ENCODE measurements around the gene TBC1D14. TPM values are rescaled to one million over a fixed set of nuclear protein-coding genes. Genes with fewer than 3 reads are reported as not detected.
"Not testable (repeated sequence)": the region's sequence is repeated elsewhere in the genome, so short reads cannot be mapped to it uniquely, and the experiment has no call there.

Gene TBC1D14
- total and polyA plus RNA-seq, 10 donors, result 13.7 to 114 (median 68.4) TPM

DNA sequence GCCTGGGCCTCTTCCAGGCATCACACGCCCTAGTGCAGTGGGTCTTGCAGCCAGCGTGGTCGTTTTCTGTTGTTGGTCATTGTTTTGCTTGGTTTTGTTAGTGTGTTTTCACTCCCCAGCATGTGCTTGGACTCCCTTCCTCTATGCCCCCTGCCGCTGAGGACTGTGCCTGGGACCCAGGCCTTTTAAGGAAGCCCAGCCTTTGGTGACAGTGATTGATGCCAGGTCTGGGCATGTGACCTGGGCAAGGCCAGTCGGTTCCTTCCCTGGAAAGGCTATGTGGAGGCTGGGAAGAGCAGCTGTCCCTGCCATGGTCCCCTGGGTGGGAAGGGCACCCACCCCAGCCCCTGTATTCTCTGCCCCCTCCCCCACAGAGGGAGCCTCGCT is 167.1 kb downstream of the TBC1D14 start:
- Histone ChIP-seq H3K4me1 (no peaks in the 10 kb centered on the region), H3K9me3 (peaks cover 0 to 7% (median 0%) of the 10 kb centered on the region in 8 donors), H3K4me3 (no peak overlapping the region), H3K27ac (no peak overlapping the region), H3K27me3 (replicated peaks in 1 of 7) (peaks cover 0 to 2% (median 0%) of the 10 kb centered on the region in 7 donors), H3K36me3 (no peaks in the 10 kb centered on the region)
- TF ChIP-seq POLR2AphosphoS5 (IDR thresholded peaks at IDR 0.05) (no peak), POLR2A (IDR thresholded peaks at IDR 0.05) (no peak)
- TF ChIP-seq, protein P1, sequence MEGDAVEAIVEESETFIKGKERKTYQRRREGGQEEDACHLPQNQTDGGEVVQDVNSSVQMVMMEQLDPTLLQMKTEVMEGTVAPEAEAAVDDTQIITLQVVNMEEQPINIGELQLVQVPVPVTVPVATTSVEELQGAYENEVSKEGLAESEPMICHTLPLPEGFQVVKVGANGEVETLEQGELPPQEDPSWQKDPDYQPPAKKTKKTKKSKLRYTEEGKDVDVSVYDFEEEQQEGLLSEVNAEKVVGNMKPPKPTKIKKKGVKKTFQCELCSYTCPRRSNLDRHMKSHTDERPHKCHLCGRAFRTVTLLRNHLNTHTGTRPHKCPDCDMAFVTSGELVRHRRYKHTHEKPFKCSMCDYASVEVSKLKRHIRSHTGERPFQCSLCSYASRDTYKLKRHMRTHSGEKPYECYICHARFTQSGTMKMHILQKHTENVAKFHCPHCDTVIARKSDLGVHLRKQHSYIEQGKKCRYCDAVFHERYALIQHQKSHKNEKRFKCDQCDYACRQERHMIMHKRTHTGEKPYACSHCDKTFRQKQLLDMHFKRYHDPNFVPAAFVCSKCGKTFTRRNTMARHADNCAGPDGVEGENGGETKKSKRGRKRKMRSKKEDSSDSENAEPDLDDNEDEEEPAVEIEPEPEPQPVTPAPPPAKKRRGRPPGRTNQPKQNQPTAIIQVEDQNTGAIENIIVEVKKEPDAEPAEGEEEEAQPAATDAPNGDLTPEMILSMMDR (IDR thresholded peaks at IDR 0.05 in 8 of 11, conservative IDR thresholded peaks at IDR 0.05 in 3 of 11), result no peak
- intact Hi-C loops (cut with DNase I; ENCODE audit: low total_unique reads), result loop anchor here (10.0 kb wide), 1 partner anchor 202 kb away; no protein-coding TSS in a partner anchor
- DNase-seq, result no peak
- WGBS, 5 donors, result 57 to 76% (median 63%) methylated on average over 5 to 6 of the region's 6 CpGs

DNA sequence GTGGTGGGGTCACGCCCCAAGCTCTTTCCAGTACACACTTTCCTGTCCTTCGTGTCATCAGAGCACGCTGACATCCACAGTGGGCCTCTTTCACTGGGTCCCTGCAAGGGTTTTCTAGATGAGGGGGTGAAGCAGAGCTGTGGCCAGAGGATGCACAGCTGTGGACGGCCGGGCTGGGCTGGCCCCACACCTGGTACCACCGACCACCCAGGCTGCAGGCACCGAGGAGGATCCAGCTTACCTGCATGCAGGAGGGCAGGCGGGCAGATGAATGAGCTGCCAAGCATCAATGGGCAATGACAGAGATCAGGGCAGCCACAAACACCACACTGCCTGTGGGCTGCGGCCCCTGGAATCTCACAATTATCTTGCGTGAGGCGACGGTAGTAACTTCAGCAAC is 167.7 kb downstream of the TBC1D14 start:
- no peak for DNase-seq
- no peaks in the 10 kb centered on the region for H3K4me1 ChIP-seq
- intact Hi-C loops (cut with DNase I; ENCODE audit: low total_unique reads), result loop anchor here (10.0 kb wide), 1 partner anchor 203 kb away; no protein-coding TSS in a partner anchor
- TF ChIP-seq POLR2AphosphoS5 (IDR thresholded peaks at IDR 0.05) (no peak), POLR2A (IDR thresholded peaks at IDR 0.05) (no peak)
- TF ChIP-seq, protein P1 (IDR thresholded peaks at IDR 0.05 in 8 of 11, conservative IDR thresholded peaks at IDR 0.05 in 3 of 11), result no peak
- H3K27ac ChIP-seq, result no peak overlapping the region
- H3K36me3 ChIP-seq, result no peaks in the 10 kb centered on the region
- no peak overlapping the region for H3K4me3 ChIP-seq
- WGBS, 5 donors, result 83 to 92% (median 89%) methylated on average over 11 to 12 of the region's 12 CpGs
- H3K27me3 ChIP-seq (replicated peaks in 1 of 7), result peaks cover 0 to 7% (median 0%) of the 10 kb centered on the region in 7 donors
- peaks cover 0 to 7% (median 0%) of the 10 kb centered on the region in 8 donors for H3K9me3 ChIP-seq

DNA sequence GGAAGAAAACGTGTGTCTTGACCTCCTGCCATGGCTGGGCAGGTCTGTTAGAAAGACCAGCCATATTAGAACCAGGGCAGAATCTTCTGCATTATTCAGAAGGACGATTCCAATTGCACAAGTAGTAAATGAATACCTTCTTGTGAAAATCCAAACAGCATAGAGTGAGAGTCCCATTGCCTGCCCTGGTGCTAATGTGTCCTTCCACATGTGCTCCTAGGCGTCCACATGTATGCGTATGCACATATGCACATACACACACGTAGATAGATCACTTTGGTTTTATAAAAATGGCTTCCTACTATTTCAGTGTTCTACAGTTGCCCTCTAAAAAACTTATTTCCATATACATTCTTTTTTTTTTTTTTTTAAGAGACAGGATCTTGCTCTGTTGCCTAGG is 168.4 kb downstream of the TBC1D14 start:
- peaks cover 0 to 14% (median 0%) of the 10 kb centered on the region in 7 donors for H3K27me3 ChIP-seq (replicated peaks in 1 of 7)
- intact Hi-C loops (cut with DNase I; ENCODE audit: low total_unique reads), result loop anchor here (10.0 kb wide), 1 partner anchor 203 kb away; no protein-coding TSS in a partner anchor
- no peak overlapping the region for H3K27ac ChIP-seq
- DNase-seq, result no peak
- TF ChIP-seq POLR2AphosphoS5 (IDR thresholded peaks at IDR 0.05), result no peak
- TF ChIP-seq, protein P1 (IDR thresholded peaks at IDR 0.05 in 8 of 11, conservative IDR thresholded peaks at IDR 0.05 in 3 of 11), result no peak
- TF ChIP-seq POLR2A (IDR thresholded peaks at IDR 0.05), result no peak
- no peak overlapping the region for H3K4me3 ChIP-seq
- H3K9me3 ChIP-seq, result peaks cover 0 to 7% (median 0%) of the 10 kb centered on the region in 8 donors
- 80 to 94% (median 80%) methylated on average over 5 of the region's 5 CpGs for WGBS, 5 donors
- H3K4me1 ChIP-seq, result no peaks in the 10 kb centered on the region
- H3K36me3 ChIP-seq, result no peaks in the 10 kb centered on the region

DNA sequence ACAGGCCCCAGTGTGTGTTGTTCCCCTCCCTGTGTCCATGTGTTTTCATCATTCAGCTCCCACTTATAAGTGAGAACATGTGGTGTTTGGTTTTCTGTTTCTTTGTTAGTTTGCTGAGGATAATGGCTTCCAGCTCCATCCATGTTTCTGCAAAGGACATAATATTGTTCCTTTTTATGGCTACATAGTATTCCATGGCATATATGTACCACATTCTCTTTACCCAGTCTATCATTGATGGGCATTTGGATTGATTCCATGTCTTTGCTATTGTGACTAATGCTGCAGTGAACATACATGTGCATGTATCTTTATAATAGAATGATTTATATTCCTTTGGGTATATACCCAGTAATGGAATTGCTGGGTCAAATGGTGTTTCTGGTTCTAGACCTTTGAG is 169.9 kb downstream of the TBC1D14 start:
- DNase-seq, H3K27ac ChIP-seq, H3K36me3 ChIP-seq, H3K4me1 ChIP-seq, H3K9me3 ChIP-seq, H3K4me3 ChIP-seq: not testable (repeated sequence)
- H3K27me3 ChIP-seq (replicated peaks in 1 of 7), result peaks cover 0 to 28% (median 7%) of the 10 kb centered on the region in 7 donors
- intact Hi-C loops (cut with DNase I; ENCODE audit: low total_unique reads), result loop anchor here (10.0 kb wide), 1 partner anchor 205 kb away; no protein-coding TSS in a partner anchor

DNA sequence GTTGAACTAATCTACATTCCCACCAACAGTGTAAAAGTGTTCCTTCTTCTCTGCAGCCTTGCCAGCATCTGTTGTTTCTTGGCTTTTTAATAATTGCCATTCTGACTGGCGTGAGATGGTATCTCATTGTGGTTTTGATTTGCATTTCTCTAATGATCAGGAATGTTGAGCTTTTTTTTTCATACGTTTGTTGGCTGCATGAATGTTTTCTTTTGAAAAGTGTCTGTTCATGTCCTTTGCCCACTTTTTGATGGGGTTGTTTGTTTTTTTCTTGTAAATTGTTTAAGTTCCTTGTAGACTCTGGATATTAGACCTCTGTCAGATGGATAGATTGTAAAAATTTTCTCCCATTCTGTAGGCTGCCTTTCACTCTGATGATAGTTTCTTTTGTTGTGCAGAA is 170.3 kb downstream of the TBC1D14 start:
- not testable (repeated sequence) for H3K9me3 ChIP-seq, H3K27ac ChIP-seq, H3K36me3 ChIP-seq, H3K4me3 ChIP-seq, H3K4me1 ChIP-seq, DNase-seq
- 66 to 85% (median 71%) methylated on average over 2 of the region's 2 CpGs for WGBS, 5 donors
- peaks cover 0 to 33% (median 10%) of the 10 kb centered on the region in 7 donors for H3K27me3 ChIP-seq (replicated peaks in 1 of 7)
- intact Hi-C loops (cut with DNase I; ENCODE audit: low total_unique reads), result loop anchor here (10.0 kb wide), 1 partner anchor 205 kb away; no protein-coding TSS in a partner anchor

Other genes with a start within 250 kb of the TBC1D14 start
- 100 to 1,000 TPM in 2 of 7 donors, 10 to 100 TPM in 5; 17.1 to 162 (median 34.9) TPM for gene S100P, start 215.9 kb upstream of the TBC1D14 start, total RNA-seq
- 10 to 100 TPM in 1 of 3 donors, 1 to 10 TPM in 2; 3.5 to 15.3 (median 8.8) TPM for gene S100P, start 215.9 kb upstream of the TBC1D14 start, polyA plus RNA-seq
- 10 to 100 TPM; 45.6 to 96.9 (median 57.1) TPM for gene MRFAP1L1, start 200.0 kb upstream of the TBC1D14 start, total RNA-seq
- gene MRFAP1L1, start 200.0 kb upstream of the TBC1D14 start, polyA plus RNA-seq, result 10 to 100 TPM; 50.6 to 74.2 (median 67.7) TPM
- gene BLOC1S4, start 193.7 kb upstream of the TBC1D14 start, total RNA-seq, result 10 to 100 TPM; 13.4 to 24.2 (median 16.7) TPM
- gene BLOC1S4, start 193.7 kb upstream of the TBC1D14 start, polyA plus RNA-seq, result 10 to 100 TPM; 19.6 to 22.8 (median 20.3) TPM
- 10 to 100 TPM; 28.0 to 50.6 (median 46.7) TPM for gene KIAA0232, start 127.1 kb upstream of the TBC1D14 start, total RNA-seq
- gene KIAA0232, start 127.1 kb upstream of the TBC1D14 start, polyA plus RNA-seq, result 1 to 10 TPM; 3.2 to 5.9 (median 3.3) TPM
- gene TADA2B, start 133.5 kb downstream of the TBC1D14 start, total RNA-seq, result 10 to 100 TPM; 22.6 to 32.2 (median 27.1) TPM
- gene TADA2B, start 133.5 kb downstream of the TBC1D14 start, polyA plus RNA-seq, result 10 to 100 TPM in 2 of 3 donors, 1 to 10 TPM in 1; 9.9 to 15.6 (median 10.8) TPM
- gene GRPEL1, start 158.2 kb downstream of the TBC1D14 start, total RNA-seq, result 10 to 100 TPM; 21.3 to 42.7 (median 32.7) TPM
- 10 to 100 TPM; 17.6 to 29.6 (median 23.8) TPM for gene GRPEL1, start 158.2 kb downstream of the TBC1D14 start, polyA plus RNA-seq

Data from spleen (tissue), 11 donors.